Non-pigmented ciliary epithelial cell (primary cell): ENCODE data around the gene DCLK1.

Source experiments
- DNase-seq: peaks from one replicate; pipeline ENCODE4 v3.0.0-alpha.2; 2010; ENCODE audit warnings: low read depth

Gene DCLK1

DNA sequence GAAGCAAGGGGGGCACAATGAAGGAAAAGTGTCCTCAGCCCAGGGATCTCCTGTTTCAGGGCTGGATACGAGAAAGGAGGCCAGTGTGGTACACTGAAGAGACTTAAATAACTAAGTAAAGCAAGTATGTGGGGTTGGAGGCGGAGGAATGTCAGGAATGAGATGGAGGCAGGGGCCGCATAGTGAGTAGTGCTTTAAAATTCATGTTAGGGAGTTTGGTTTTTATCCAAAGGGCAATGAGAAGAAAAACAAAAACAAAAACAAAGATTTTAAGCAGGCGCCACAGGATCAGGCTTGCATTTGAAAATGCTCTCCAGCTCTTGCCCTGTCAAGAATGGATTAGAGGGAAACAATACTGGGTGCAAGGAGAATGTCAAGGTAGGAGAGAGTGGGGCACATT is 273.4 kb downstream of the DCLK1 start:
- DNase-seq, result peak; percentile 27

DNA sequence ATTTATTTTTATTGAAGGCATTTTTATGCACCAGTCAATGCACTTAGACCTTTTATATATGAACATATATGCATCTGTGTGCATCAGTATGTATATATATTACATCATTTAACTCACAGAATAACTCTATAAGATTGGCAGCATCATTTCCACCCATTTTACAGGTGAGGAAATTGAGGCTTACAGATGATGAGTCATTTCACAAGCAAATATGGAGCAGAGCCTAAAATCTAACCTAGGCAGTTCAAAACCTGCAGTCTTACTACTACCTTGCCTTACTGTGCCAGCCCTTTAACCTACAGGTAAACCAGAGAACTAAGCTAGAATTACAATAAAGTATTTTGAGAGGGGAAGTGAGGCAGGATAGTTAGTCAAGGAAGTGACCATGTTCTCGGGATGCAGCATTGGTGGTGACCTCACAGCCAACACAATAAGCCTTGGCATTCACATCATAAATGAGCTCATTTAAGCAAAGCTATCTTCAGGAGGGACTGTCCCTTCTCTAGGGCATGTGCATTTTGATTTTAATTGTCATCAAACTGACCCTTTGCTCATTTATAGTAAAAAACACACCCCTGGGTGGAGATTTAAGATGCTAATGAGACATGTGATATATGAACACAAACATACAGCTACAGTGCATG is 274.3 kb downstream of the DCLK1 start:
- no peak for DNase-seq

DNA sequence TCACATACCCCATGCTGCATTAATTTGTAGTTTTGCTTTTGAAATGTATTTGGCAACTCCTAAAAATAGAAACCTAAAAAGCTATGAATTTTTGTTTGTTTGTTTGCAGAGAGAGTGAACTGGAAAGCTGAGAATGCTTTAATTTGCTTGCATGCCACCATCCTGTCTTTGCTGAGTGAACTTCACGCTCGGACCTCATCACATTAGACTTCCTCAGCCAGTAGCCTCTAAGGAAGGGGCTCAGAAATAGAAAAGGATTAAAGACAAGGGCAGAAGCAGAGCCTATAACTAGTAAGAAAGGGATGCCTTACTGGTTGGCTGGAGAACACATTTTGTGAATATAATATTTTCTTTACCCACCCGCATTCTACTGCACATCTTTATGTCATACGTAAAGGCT is 275.1 kb downstream of the DCLK1 start:
- no peak for DNase-seq

DNA sequence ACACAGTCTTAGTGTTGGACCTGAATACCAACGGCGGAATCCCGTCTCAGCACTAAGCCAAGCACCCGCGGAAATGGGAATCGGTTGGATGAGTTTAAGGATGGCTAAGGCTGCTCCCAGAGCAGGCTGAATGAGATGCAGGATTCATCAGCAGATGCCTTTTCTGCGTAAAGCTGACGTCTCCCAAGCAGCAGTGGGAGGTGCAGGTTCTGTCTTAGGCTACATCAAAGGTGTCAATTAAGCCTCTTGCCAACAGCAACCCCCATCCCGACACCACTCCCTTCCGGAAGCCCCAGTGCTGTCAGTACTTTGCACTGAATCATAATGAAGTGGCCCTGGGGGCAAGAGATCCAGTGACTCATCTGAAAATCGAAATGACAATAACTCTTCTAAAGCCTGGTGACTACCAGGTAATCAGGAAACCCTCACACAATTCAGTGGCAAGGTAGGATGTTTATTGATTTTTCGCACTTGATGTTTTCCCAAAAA is 275.6 kb downstream of the DCLK1 start:
- no peak for DNase-seq

DNA sequence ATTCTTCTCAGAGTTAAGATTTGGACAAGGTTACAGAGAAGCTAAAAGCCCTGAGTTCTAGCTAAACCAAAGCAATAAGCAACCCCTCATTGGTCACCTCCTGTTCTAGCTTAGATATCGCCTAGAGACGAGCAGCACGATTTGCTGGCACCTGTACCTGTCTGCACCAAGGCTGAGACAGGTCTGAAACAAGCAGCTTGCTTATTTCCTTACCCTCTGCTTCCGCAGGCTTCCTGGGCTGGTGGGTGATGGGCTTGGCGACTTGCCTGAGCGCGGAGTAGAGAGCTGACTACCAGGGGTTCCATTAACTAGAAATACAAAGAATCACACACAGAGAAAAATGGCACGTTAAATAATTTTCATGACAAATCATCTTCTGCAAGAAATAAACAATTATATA is 276.9 kb downstream of the DCLK1 start:
- no peak for DNase-seq

DNA sequence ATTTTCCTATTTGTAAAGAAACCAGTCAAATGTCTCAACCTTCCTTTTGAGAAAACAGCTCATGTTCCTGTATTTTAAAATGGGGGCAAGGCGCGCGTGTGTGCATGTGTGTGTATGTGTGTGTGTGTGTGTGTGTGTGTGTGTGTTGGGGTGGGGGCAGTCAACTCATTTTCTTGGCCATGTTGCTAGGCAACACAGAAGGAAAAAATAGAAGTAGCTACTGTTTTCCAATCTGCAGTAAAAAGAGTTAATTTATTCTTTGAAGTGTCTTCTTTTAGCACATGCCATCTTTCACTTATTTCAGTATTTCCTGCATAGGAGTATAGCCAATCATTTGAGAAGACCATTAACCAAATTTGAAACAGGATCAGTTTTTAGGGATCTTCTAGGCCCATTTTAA is 279.3 kb downstream of the DCLK1 start:
- DNase-seq, result no peak

DNA sequence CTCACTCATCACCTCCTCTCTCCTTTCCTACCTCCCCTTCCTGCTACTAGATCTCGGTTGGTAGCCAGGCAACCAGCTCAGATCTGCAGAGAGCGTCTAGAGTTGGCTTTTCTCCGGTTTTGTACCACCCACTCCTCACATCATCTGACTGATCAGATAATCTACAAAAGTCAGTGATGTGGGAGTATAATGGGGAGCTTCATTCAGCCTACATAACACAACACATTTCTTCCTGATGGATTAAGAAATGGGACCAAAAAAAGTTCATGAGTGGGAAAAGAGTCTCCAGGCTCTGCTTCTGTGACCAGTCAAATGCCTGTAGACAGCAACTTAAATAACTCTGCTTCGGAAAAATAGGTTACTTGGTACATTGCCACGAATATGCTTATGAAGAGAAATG is 279.8 kb downstream of the DCLK1 start:
- no peak for DNase-seq

DNA sequence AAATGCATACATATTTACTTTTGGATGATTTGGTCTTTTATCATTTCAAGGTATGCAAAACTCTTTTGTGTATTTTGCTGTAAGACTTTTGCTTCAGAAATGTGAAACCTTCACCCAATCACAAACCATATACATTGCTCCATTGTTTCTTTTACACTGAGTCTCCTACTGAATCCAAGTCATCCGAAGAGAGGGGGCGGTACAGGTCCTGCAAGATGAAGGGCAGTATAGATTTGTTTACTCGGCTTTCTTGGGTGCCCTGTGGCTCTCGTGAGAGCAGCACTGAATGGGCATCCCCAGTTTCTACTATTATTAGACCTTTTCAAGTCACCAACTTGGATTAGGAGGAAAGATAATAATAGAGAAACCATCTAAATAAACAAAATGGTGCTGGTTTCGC is 280.6 kb downstream of the DCLK1 start:
- no peak for DNase-seq

DNA sequence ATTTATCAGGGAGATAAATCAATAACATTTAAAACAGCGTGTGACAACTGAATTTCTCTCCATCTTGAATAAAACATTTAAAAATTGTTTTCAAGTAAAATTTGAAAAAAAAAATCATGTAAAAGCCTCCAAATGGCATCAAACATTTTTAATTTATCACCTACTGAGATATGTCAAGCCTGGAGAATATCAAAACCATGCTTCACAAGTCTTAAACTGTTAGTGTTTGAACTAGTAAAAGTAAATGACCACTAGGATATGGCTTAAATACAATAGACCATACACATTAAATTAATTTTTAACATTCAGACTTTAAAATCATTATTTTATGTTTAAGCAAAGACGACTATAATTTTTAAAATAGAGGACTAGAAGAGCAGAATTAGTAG is 281.9 kb downstream of the DCLK1 start:
- no peak for DNase-seq

DNA sequence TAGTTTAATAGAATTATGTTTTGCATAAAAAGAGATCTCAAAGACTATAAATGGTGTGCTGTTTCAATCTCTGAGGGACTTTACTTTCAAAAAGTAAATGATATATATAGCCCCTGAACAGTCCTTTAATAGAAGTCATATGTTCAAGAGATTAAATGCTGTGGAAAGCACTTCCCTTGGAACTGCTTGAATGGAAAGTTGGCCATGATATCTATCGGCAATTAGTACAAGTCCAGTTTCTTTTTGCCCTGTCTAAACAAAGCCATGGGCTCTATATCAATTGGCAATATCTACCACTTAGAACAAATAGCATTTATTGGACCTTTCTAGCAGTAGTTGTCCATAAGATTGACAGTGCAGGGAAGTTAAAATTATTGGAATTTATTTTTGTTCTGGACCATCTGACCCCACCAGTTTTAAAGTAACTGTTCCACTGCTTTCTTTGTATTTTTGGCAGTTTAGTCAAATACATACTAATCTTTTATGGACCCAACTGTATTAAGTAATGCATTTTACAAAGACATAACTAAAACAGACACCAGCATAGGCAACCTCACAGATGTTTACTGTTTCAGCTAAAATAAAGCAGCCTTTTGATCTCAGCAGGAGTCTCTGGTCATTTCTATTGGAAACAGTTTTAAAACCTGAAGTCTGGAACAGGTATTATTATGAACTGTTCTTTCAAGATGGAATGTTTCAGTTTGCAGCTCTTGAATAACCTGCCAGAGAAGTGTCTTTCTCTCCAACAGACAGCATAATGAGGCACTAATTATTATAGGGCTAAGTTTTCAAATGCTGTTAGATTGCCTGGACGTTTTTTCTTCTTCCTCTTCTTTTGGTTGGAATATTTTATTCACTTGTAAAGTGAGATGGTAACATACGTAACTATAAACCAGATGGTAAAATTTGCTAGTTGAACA is 282.6 kb downstream of the DCLK1 start:
- DNase-seq, result no peak

DNA sequence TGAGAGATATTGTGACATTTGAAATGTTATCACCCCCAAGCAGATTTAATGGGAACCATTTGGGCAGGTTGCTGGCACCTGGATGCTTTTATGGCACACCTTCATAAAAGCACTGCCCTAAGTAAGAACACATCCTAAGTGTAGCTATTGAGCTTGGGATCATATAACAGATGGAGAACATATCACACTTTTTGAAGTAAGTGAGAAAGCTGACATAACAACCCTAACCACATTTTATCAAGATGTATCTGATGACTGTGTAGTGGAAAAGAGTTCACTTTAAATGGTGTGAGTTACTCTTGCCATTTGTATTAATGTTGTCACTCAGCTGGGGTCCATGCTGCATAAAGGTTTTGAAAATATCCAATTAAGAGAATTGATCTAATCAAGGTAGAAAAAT is 287.9 kb downstream of the DCLK1 start:
- DNase-seq, result no peak

DNA sequence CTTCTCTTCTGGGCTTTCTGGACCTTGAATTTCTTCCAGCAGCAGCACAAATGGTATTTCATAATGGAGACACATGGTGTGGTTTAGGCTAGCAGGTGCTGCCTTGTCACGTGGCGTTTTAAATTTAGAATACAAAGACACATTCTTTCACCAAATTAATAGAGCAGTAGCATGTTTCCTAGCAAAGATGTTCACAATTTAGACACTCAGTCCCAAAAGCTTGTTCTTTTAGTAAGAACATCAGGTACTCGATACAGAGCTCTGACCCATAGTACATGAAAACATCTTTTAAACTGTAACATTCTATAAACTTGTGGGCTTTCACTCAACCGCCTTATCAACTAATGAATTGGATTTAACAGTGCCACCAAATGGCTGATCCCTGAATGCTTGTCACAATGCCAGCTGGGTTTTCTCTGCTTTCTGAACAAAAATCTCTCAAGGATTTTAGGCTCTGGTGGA is 290.1 kb downstream of the DCLK1 start:
- no peak for DNase-seq

DNA sequence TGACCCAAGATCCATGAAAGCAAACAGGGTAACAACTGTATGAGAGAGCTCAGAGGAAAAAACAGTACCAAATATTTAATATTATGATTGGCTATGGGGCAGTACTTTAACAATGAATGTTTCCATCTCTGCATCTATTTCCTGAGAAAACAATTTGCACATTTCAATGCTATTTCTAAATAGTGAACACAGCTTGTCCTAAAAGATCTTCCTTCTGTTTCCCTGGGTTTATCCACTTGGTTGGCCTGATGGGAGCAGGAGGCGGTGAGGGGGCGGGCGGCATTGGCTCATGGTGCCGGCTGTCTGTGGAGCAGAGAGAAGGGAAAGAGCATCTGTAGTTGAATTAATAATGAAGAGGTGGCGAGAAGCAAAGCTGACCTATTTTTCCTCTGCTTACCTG is 291.4 kb downstream of the DCLK1 start:
- DNase-seq, result no peak

DNA sequence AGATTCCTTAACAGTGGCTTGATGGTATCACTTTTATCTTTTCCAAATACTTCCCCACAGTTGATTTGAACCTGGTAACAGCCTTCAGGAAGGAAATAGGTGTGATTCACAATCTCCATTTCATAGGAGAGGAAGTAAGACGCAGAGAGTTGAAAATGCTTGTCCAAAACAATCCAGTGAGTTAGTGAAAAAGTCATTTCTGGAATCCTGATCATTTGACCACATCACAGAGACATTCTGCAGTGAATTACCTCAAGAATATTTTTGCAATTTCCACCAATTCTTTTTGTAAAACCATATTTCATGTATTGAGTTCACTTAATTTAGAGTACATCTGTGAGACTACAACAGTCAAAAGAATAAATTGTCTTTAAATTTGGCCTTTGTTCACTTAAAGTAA is 292.8 kb downstream of the DCLK1 start:
- peak; percentile 90 for DNase-seq

DNA sequence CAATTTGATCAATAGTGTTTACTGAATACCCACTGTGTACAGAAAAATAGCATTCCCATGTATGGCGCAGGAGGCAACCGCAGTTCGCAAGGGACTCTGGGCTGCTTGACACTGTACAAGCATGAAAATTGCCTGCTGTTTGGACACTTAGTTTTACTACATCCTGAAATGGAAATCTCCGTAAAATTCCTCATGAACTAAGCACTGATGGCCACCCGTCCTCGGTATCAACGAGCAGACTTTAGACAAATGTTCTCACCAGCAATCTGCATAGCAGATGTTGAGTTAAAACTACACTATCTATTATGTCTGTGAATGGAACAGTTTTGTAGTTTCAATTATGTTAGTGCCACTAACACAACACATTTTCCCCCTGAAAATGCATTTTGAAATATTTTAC is 294.7 kb downstream of the DCLK1 start:
- DNase-seq, result no peak

DNA sequence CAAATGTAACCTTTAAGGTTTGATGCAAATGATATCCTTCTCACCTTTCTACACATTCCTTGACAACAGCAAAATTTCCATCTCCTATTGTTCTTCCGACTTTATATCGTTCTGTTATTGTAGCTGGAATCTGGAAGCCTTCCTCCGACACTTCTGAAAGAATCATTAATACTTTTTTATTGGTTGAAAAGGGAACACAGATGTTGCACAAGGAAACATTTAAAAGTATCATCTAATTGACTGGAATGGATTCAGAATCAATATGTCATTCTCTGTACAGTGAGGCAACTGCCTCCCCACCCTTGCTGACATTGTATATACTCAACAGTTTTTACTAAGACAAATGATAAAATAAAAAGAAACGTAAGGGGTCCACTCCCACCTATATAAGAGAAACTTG is 295.2 kb downstream of the DCLK1 start:
- no peak for DNase-seq

DNA sequence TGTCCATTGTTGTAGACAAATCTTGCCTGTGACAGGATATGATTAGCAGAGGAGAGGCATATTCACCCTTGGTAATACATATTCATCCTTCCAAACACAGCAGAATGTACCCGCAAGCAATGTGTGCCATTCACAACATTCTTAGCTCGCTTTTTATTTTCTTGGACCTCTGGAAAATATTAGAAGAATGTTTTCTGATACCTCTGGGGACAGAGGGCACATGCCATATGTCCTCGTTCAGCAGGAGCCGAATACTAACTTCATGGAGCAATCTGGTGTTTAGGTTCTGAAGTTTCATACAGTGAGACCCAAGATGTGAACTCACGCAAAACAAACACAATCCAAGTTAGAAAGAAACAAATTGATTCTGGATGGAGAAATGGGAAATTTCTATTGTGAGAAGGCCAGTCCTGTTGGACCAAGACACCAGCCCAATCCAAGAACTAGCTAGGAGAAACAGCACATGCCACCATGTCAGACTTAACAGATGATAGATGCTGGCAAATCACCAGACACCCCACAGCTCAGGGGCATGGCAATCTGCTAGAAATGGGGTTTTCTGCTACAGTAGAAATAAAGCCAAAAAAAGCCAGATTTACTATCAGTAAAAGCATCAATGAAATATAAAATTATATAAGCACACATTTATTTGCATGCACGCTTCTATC is 297.4 kb downstream of the DCLK1 start:
- DNase-seq, result no peak

DNA sequence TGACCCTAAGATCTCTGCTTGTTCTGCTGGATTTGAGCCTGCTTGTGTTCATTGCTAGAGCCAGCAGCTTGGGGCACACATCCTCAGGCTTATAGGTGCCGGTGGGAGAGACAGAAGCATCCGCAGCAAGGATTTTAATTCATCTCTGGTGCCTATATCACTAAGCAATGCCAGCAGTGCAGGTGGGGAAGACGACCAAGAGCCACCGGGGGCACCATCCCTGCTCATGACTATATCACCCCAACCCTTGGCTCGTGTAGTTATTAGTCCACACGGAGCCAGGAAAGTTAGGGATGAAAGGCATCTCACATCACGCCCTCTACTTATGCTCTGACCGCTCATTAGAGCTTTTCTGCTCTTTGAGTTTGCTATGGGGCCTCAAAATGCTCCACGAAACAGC is 298.2 kb downstream of the DCLK1 start:
- no peak for DNase-seq

DNA sequence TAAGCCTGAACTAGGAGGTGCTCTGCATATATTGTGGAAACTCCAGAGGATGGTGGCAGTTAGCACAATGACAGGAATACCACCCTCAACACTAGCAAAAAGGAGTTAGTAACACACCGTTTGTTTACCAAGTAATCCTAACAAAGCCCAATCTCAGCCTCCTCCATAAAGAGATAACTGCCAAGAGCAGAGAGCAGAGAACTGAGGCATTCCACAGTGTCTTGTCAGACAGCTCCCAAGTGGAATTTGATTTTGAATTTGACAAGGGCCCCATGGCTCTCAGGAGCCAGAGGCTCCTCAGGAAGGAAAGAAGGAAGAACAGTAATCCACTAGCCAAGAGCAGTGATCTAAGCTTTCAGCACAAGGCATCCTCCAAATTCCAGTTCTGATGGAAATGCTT is 298.6 kb downstream of the DCLK1 start:
- no peak for DNase-seq

DNA sequence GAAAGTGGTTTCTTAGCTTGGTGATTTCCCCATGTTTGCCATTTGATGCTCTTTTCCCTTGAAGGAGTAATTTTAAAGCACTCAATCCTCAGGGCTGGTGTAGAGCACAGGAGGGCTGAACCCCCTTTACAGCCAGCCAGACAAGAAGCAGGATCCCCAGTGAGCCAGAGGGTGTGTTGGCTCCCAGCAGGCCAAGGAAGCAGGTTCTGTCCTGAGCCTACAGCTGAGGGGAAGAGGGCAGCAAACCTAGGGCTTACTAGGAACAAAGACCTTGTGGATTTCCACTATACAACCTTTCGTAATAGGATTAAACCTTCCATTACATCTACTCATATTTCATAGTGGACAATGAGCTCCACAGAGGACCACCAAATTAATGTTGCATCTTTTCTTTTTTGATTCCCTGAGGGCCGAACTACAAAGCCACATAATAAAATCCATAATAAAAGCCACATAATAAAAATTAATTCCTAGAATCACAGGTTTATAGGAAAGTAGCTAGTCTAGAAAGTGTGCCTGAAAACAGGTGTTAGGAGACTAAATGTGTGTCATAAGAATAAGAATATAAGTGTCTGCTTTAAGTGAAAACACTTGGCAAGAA is 300.2 kb downstream of the DCLK1 start:
- no peak for DNase-seq

DNA sequence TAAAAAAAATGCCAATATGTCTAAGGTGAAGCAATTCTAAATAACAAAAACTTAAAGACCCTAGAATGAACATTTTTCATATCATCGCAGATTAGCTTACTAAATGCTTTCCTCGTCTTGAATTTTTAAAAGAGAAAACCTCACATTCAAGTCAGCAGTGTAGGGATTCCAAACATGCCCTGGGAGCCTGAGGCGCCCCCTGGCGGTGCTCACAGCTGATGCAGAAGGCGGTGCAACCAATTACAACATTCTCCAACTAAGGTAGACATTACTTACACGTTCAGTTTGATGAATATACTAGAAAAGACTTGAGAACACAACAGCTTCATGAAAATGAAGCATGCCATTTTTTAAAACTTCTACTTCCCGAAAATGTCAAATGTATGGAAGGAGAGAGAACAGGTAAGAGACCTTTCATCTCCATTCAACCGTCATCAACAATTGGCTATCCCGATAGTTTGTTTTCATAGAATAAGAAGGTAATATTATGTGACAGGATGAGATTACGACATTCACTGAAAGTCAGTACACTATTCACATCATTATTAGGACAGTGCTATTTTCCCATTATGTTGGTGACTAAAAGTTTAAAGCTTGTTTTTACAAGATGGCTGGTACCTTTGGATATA is 304.4 kb downstream of the DCLK1 start:
- no peak for DNase-seq

DNA sequence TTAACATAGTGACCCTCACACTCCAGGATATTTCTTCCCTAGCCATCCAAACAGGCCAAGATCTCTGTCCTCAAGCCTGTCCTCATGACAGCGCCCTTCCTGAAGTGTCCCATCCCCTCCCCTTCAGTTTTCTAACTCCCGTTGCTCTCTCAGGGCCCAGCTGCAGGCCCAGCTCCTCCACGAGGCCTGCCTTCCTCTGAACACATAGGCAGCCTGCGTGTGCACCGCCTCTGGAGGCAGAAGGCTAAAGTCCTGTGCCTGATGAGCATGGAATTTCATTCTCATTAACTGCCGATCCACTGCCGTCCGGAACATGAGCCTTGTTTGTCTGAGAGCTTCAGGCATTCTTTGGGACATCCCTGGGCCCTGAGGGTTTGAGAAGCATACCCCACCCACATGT is 306.4 kb downstream of the DCLK1 start:
- DNase-seq, result no peak
